Renal cortical epithelial cell (primary cell): ENCODE measurements around the gene P3H2. TPM values are rescaled to one million over a fixed set of nuclear protein-coding genes. Genes with fewer than 3 reads are reported as not detected.
A peak's percentile ranks its signal among the peaks of the same experiment; 100 is the strongest.

Source experiments
- DNase-seq: peaks from one replicate; pipeline ENCODE4 v3.0.0-alpha.2; 2011; ENCODE audit warnings: low read depth
- total RNA-seq: library from RNA; depleted of rRNA; stranded (reverse); fragments of >200 nt; gene quantifications from 2 replicates; pipeline ENCODE4 v1.2.3, GENCODE V29; 2014

The P3H2 gene
- total RNA-seq, 1 donor from 2014 or later: 240 TPM

GRCh38 chr3:190055773-190056172, 64.9 kb downstream of the P3H2 start:
- DNase-seq: no peak

GRCh38 chr3:190053919-190054672, 66.6 kb downstream of the P3H2 start:
- DNase-seq: peak; percentile 79

- DNase-seq: no peak
Measured at GRCh38 chr3:190051641-190052040, 69.1 kb downstream of the P3H2 start.

GRCh38 chr3:190048932-190049441, 71.7 kb downstream of the P3H2 start:
- DNase-seq: peak; percentile 78

- no peak for DNase-seq
Measured at GRCh38 chr3:190044974-190045373, 75.7 kb downstream of the P3H2 start.

GRCh38 chr3:190044142-190044541, 76.6 kb downstream of the P3H2 start:
- DNase-seq: peak; percentile 88

GRCh38 chr3:190043741-190044140, 77.0 kb downstream of the P3H2 start:
- no peak for DNase-seq

- no peak for DNase-seq
Measured at GRCh38 chr3:190042558-190042957, 78.1 kb downstream of the P3H2 start.

- DNase-seq: peak; percentile 77
Measured at GRCh38 chr3:190041333-190042041, 79.2 kb downstream of the P3H2 start.

GRCh38 chr3:190040145-190040544, 80.6 kb downstream of the P3H2 start:
- no peak for DNase-seq

GRCh38 chr3:190038050-190038933, 82.4 kb downstream of the P3H2 start:
- peak; percentile 91 for DNase-seq

GRCh38 chr3:190036631-190037030, 84.1 kb downstream of the P3H2 start:
- no peak for DNase-seq

GRCh38 chr3:190034446-190034845, 86.3 kb downstream of the P3H2 start:
- DNase-seq: no peak

- no peak for DNase-seq
Measured at GRCh38 chr3:190032923-190033322, 87.8 kb downstream of the P3H2 start.

- no peak for DNase-seq
Measured at GRCh38 chr3:190031887-190032752, 88.6 kb downstream of the P3H2 start.

GRCh38 chr3:190027116-190027515, 93.6 kb downstream of the P3H2 start:
- no peak for DNase-seq

- no peak for DNase-seq
Measured at GRCh38 chr3:190026154-190026553, 94.5 kb downstream of the P3H2 start.

GRCh38 chr3:190024912-190025311, 95.8 kb downstream of the P3H2 start:
- DNase-seq: peak; percentile 57

GRCh38 chr3:190019844-190020243, 100.9 kb downstream of the P3H2 start:
- DNase-seq: no peak

GRCh38 chr3:190019006-190019405, 101.7 kb downstream of the P3H2 start:
- DNase-seq: no peak

- DNase-seq: no peak
Measured at GRCh38 chr3:190018460-190018859, 102.2 kb downstream of the P3H2 start.
